Smooth muscle cell (in vitro differentiated cells): ENCODE results near the gene TIMM8B. TPM values are rescaled to one million over a fixed set of nuclear protein-coding genes. Genes with fewer than 3 reads are reported as not detected.

Experiments used
- DNase-seq: peaks from one replicate; lab custom pipeline; 2025; ENCODE audit not compliant: unreplicated experiment; lab: John Stamatoyannopoulos, UW
- H2AFZ ChIP-seq: fragments of 200-600 bp; sonication (generic); 2 replicates; pipeline ENCODE4 v1.6.0; 2016; ENCODE audit warnings: antibody characterized with exemption, low read depth, mild to moderate bottlenecking
- H3F3A ChIP-seq: fragments of 200-600 bp; sonication (generic); 2 replicates; pipeline ENCODE4 v1.6.0; 2017; ENCODE audit warnings: antibody characterized with exemption, low read depth
- H3K27ac ChIP-seq: fragments of 200-600 bp; sonication (generic); 2 replicates; pipeline ENCODE4 v1.5.1; 2016; ENCODE audit warnings: low read depth, mild to moderate bottlenecking
- H3K27me3 ChIP-seq: fragments of 200-600 bp; sonication (generic); 2 replicates; pipeline ENCODE4 v1.6.1; 2016; ENCODE audit warnings: low read depth, mild to moderate bottlenecking
- H3K36me3 ChIP-seq: fragments of 200-600 bp; sonication (generic); 2 replicates; pipeline ENCODE4 v1.5.1; 2016; ENCODE audit warnings: low read depth
- H3K4me1 ChIP-seq: fragments of 200-600 bp; sonication (generic); 2 replicates; pipeline ENCODE4 v1.5.1; 2016; ENCODE audit warnings: low read depth
- H3K4me2 ChIP-seq: fragments of 200-600 bp; sonication (generic); 2 replicates; pipeline ENCODE4 v1.6.0; 2016; ENCODE audit warnings: mild to moderate bottlenecking
- H3K4me3 ChIP-seq: fragments of 200-600 bp; sonication (generic); 2 replicates; pipeline ENCODE4 v1.5.1; 2016; ENCODE audit warnings: mild to moderate bottlenecking
- H3K79me2 ChIP-seq: fragments of 200-600 bp; sonication (generic); 2 replicates; pipeline ENCODE4 v1.6.0; 2016; ENCODE audit warnings: low read depth, mild to moderate bottlenecking
- H3K9ac ChIP-seq: fragments of 200-600 bp; sonication (generic); 2 replicates; pipeline ENCODE4 v1.6.0; 2016; ENCODE audit warnings: low read depth
- H3K9me3 ChIP-seq: fragments of 200-600 bp; sonication (generic); replicated peaks from 2 replicates; pipeline ENCODE4 v1.5.1; 2016; ENCODE audit warnings: low read depth
- H4K20me1 ChIP-seq: fragments of 200-600 bp; sonication (generic); 2 replicates; pipeline ENCODE4 v1.6.0; 2016; ENCODE audit warnings: low read depth
- CTCF ChIP-seq: fragments of 200-600 bp; sonication (generic); IDR thresholded peaks from 2 replicates; pipeline ENCODE4 v1.5.1; 2017; ENCODE audit warnings: borderline replicate concordance, mild to moderate bottlenecking, antibody characterized with exemption; ENCODE audit not compliant: insufficient read depth, poor library complexity, severe bottlenecking
- whole genome bisulfite sequencing: methylation state at CpG from one replicate; pipeline ENCODE4 v1.1.7; 2016; ENCODE audit warnings: low lambda C conversion rate; 5-methylcytosine and 5-hydroxymethylcytosine counted together
- polyA plus RNA-seq: library from polyadenylated mRNA; unstranded; fragments of >200 nt; fragmentation: Nextera tagmentation; extraction: Ambion mirVana; gene quantifications from 2 replicates; pipeline ENCODE4 v1.2.1, GENCODE V29; 2016
- total RNA-seq: library from RNA; depleted of rRNA; stranded (reverse); fragments of >200 nt; gene quantifications from 2 replicates; pipeline ENCODE4 v1.2.3, GENCODE V29; 2014

TIMM8B gene
- total and polyA plus RNA-seq, 2 experiments from 2014 or later: 55.7 to 79.8 TPM

- TF ChIP-seq CTCF: no peak
- no peaks in the 10 kb centered on the region for H3K4me1 ChIP-seq
- H3K4me2 ChIP-seq: peak within 1 kb of the TSS; percentile 90
- peak within 1 kb of the TSS; percentile 94 for H2AFZ ChIP-seq
- H4K20me1 ChIP-seq: no peaks in the 10 kb centered on the region
- H3K36me3 ChIP-seq: peaks cover 8% of the 10 kb centered on the region
- peak within 1 kb of the TSS; percentile 90 for H3K9ac ChIP-seq
- no peaks in the 10 kb centered on the region for H3K27me3 ChIP-seq
- DNase-seq: peak; percentile 38
- H3F3A ChIP-seq: no peaks in the 10 kb centered on the region
- H3K4me3 ChIP-seq: peak within 1 kb of the TSS; percentile 79
- H3K9me3 ChIP-seq: no peaks in the 10 kb centered on the region
- H3K27ac ChIP-seq: peak within 1 kb of the TSS; percentile 92
- peaks cover 32% of the 10 kb centered on the region for H3K79me2 ChIP-seq
- WGBS: under 1% methylated on average over 43 of the region's 43 CpGs
Measured at GRCh38 chr11:112073941-112074811, 12.4 kb downstream of the TIMM8B start, which contains the start of the genes NKAPD1 and PIH1D2. TSS of gene NKAPD1 (plus strand) at chr11:112074299. CDS start at chr11:112075575, 1,276 bp downstream. TSS of gene PIH1D2 (minus strand) at chr11:112074017. CDS start at chr11:112073174, 843 bp downstream.

DNA sequence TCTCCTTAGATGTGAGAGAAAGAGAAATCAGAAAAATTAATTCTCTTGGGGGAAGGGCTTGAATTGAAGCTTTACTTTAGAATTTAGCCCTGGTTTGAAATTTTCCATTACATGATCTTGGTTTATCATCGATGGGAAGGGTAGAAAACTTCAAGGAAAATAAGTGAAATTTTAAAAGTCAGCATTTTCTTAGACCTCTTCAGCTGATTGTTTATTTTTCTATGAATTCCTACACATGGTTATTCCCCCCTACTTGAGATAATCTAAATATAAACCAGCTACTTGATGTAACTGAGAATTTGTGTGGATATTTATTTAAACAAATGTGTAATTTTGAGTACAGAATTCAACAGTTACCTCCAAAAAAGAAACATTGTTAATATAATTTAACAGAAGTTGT lies 23.6 kb downstream of the TIMM8B start:
- H3K27ac ChIP-seq: no peak overlapping the region
- H3K79me2 ChIP-seq: no peaks in the 10 kb centered on the region
- H3K27me3 ChIP-seq: no peaks in the 10 kb centered on the region
- no peak for DNase-seq
- H3K9ac ChIP-seq: no peak overlapping the region
- WGBS: 97% methylated on average over 1 of the region's 1 CpG
- no peaks in the 10 kb centered on the region for H3K9me3 ChIP-seq
- H4K20me1 ChIP-seq: no peaks in the 10 kb centered on the region
- H3F3A ChIP-seq: no peaks in the 10 kb centered on the region
- H3K4me3 ChIP-seq: no peak overlapping the region
- H3K4me1 ChIP-seq: no peaks in the 10 kb centered on the region
- TF ChIP-seq CTCF: no peak
- H3K4me2 ChIP-seq: no peak overlapping the region
- peaks cover 11% of the 10 kb centered on the region for H3K36me3 ChIP-seq
- no peak overlapping the region for H2AFZ ChIP-seq

- Histone ChIP-seq H3K9me3 (no peaks in the 10 kb centered on the region), H3K36me3 (peaks cover 18% of the 10 kb centered on the region), H3F3A (no peaks in the 10 kb centered on the region), H3K4me1 (no peaks in the 10 kb centered on the region), H3K9ac (no peak overlapping the region), H3K27me3 (no peaks in the 10 kb centered on the region), H4K20me1 (no peaks in the 10 kb centered on the region), H3K4me3 (no peak overlapping the region), H3K79me2 (peaks cover 4% of the 10 kb centered on the region), H2AFZ (no peak overlapping the region), H3K4me2 (no peak overlapping the region), H3K27ac (no peak overlapping the region)
- 100% methylated on average over 1 of the region's 1 CpG for WGBS
- no peak for DNase-seq
- TF ChIP-seq CTCF: no peak
Measured at GRCh38 chr11:112058103-112058502, 28.5 kb downstream of the TIMM8B start.
